Measurements from ENCODE around the gene FGFR4.

DNA sequence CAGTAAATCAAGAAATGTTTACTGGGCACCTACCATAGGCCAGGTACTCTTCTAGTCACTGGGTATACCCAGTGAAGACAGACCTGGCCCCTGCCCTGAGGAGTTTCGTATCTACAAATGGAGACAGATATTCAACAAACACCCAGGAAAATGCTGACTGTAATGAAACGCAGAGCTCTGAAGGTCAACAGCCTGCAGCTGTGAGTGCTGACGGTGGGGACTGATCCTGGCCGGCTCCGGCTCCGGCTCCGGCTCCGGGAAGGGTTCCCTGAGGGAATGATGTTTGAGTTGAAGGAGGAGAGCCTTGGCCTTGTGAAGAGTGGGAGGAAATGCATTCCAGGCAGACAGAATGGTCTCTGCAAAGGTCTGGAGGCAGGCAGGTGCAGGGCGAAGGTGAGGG, 23.1 kb downstream of the FGFR4 start:
- TF ChIP-seq, protein P1, sequence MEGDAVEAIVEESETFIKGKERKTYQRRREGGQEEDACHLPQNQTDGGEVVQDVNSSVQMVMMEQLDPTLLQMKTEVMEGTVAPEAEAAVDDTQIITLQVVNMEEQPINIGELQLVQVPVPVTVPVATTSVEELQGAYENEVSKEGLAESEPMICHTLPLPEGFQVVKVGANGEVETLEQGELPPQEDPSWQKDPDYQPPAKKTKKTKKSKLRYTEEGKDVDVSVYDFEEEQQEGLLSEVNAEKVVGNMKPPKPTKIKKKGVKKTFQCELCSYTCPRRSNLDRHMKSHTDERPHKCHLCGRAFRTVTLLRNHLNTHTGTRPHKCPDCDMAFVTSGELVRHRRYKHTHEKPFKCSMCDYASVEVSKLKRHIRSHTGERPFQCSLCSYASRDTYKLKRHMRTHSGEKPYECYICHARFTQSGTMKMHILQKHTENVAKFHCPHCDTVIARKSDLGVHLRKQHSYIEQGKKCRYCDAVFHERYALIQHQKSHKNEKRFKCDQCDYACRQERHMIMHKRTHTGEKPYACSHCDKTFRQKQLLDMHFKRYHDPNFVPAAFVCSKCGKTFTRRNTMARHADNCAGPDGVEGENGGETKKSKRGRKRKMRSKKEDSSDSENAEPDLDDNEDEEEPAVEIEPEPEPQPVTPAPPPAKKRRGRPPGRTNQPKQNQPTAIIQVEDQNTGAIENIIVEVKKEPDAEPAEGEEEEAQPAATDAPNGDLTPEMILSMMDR (IDR thresholded peaks at IDR 0.05): no peak
- TF ChIP-seq POLR2A (IDR thresholded peaks at IDR 0.05): no peak

Data from lower leg skin (tissue), 3 donors.